Body of pancreas (tissue), 4 donors: Measurements from ENCODE around the gene CGGBP1.

Experiments
- CTCF ChIP-seq, 7 experiments: fragments of 450-650 bp in 4 of 7; fragments of 200-600 bp in 3 of 7; sonication (generic) in 3 of 7; IDR thresholded peaks; one replicate each; pipeline ENCODE4 v1.5.1; 2016 to 2019; ENCODE audit warnings: antibody characterized with exemption in 7 of 7
- POLR2A ChIP-seq, 3 donors: fragments of 450-650 bp; IDR thresholded peaks; one replicate each; pipeline ENCODE4 v1.6.1; 2016; ENCODE audit warnings: antibody characterized with exemption in 3 of 3, mild to moderate bottlenecking in 2 of 3

- TF ChIP-seq CTCF (IDR thresholded peaks at IDR 0.05) (no peak), POLR2A (IDR thresholded peaks at IDR 0.05) (no peak)
These were observed 17.8 kb downstream of the CGGBP1 start for GRCh38 chr3:88041005-88041404.
